GM04503 (cell line): ENCODE data around the gene IFT122.
A peak's percentile ranks its signal among the peaks of the same experiment; 100 is the strongest.

Experiments used
- DNase-seq: peaks from one replicate; pipeline ENCODE4 v3.0.0-alpha.2; 2012; ENCODE audit warnings: low read depth

IFT122 gene

GRCh38 chr3:129557548-129557894, 117.5 kb downstream of the IFT122 start:
- peak; percentile 74 for DNase-seq

GRCh38 chr3:129558081-129558771, 118.2 kb downstream of the IFT122 start:
- DNase-seq: no peak

- DNase-seq: peak; percentile 69
These were observed 118.9 kb downstream of the IFT122 start for GRCh38 chr3:129558772-129559564.

GRCh38 chr3:129559565-129560079, 119.6 kb downstream of the IFT122 start:
- no peak for DNase-seq

- peak; percentile 59 for DNase-seq
These were observed 120.3 kb downstream of the IFT122 start for GRCh38 chr3:129560269-129560787.

GRCh38 chr3:129560911-129561594, 121.0 kb downstream of the IFT122 start:
- DNase-seq: peak; percentile 61

GRCh38 chr3:129561619-129562248, 121.7 kb downstream of the IFT122 start:
- DNase-seq: no peak

GRCh38 chr3:129562803-129563202, 122.8 kb downstream of the IFT122 start:
- DNase-seq: no peak

GRCh38 chr3:129563332-129563731, 123.3 kb downstream of the IFT122 start:
- no peak for DNase-seq

GRCh38 chr3:129563850-129564535, 124.0 kb downstream of the IFT122 start:
- DNase-seq: no peak

- no peak for DNase-seq
These were observed 125.1 kb downstream of the IFT122 start for GRCh38 chr3:129564981-129565644.

- DNase-seq: no peak
These were observed 125.9 kb downstream of the IFT122 start for GRCh38 chr3:129565902-129566301.

- no peak for DNase-seq
These were observed 127.2 kb downstream of the IFT122 start for GRCh38 chr3:129567176-129567705.

- DNase-seq: no peak
These were observed 127.9 kb downstream of the IFT122 start for GRCh38 chr3:129567939-129568338.

- DNase-seq: no peak
These were observed 129.8 kb downstream of the IFT122 start for GRCh38 chr3:129569856-129570255.
